Body of pancreas (tissue), 4 donors: ENCODE measurements around the gene DYSF. TPM values are rescaled to one million over a fixed set of nuclear protein-coding genes. Genes with fewer than 3 reads are reported as not detected.

Source experiments
- ATAC-seq: fragments of 150-250 bp; one replicate; pipeline ENCODE4 v1.9.1; 2016
- DNase-seq, 4 donors: peaks; one replicate each; pipeline ENCODE4 v3.0.0-alpha.2; 2019
- H3K27ac ChIP-seq, 4 donors: fragments of 200-600 bp; sonication (generic); 1 replicate in 3 of 4; 2 replicates in 1 of 4; pipeline versions ENCODE4 v1.5.1 to v1.6.1; 2016 to 2019; ENCODE audit warnings: mild to moderate bottlenecking in 1 of 4, mixed read lengths in 1 of 4, moderate library complexity in 1 of 4
- H3K27me3 ChIP-seq, 2 donors: fragments of 200-600 bp; sonication (generic); one replicate each; pipeline ENCODE4 v1.6.0; 2016; ENCODE audit warnings: mild to moderate bottlenecking in 1 of 2
- H3K36me3 ChIP-seq, 2 donors: fragments of 200-600 bp; sonication (generic); replicated peaks in 1 of 2; 2 replicates each; pipeline ENCODE4 v1.5.1; 2016; ENCODE audit warnings: low read depth in 2 of 2; ENCODE audit not compliant: insufficient read depth in 1 of 2
- H3K4me1 ChIP-seq: fragments of 200-600 bp; sonication (generic); one replicate; pipeline ENCODE4 v1.6.0; 2016
- H3K4me3 ChIP-seq, 2 donors: fragments of 200-600 bp; sonication (generic); 1 replicate in 1 of 2; 2 replicates in 1 of 2; pipeline ENCODE4 v1.5.1; 2016 to 2019
- H3K9me3 ChIP-seq, 3 donors: fragments of 200-600 bp; sonication (generic); 1 replicate in 2 of 3; 2 replicates in 1 of 3; pipeline ENCODE4 v1.5.1; 2016
- POLR2A ChIP-seq, 3 donors: fragments of 450-650 bp; IDR thresholded peaks; one replicate each; pipeline ENCODE4 v1.6.1; 2016; ENCODE audit warnings: antibody characterized with exemption in 3 of 3, mild to moderate bottlenecking in 2 of 3
- WGBS, 2 donors: methylation state at CpG; one replicate each; pipeline ENCODE4 v1.1.5; 2017; 5-methylcytosine and 5-hydroxymethylcytosine counted together
- intact Hi-C: fragments of 100-400 bp; cut with DNase I; formaldehyde crosslinking; loops from one replicate; pipeline ENCODE4 v1.15.1; 2023
- total RNA-seq, 2 donors: library from RNA; depleted of rRNA; stranded (reverse); fragments of >200 nt; gene quantifications; one replicate each; pipeline ENCODE4 v1.1.0, GENCODE V29; 2016
- TF ChIP-seq, protein P1 (sequence below), 7 experiments: fragments of 450-650 bp in 4 of 7; fragments of 200-600 bp in 3 of 7; sonication (generic) in 3 of 7; IDR thresholded peaks; one replicate each; pipeline ENCODE4 v1.5.1; 2016 to 2019; ENCODE audit warnings: antibody characterized with exemption in 7 of 7

DYSF gene
- total RNA-seq, 2 donors from 2014 or later, result 3.1 to 10.9 TPM

DNA sequence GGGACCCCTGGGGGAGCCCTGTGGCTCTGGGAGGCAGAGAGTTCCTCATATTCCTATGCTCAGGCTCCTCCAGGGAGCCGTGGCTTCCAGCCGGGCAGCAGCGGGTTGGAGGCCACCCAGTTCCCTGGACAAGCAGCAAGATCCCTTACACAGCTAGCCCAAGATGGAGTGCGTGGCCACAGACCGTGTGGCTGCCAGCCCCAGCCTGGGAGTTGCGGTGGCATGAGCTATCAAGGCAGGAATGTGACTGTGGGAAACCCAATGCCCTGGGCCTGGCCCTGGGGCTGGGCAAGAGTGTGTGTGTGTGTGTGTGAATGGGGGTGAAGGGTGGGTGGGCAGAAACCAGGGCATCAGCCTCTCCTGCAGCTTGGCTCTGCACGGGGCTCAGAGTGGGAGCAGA, 130.5 kb downstream of the DYSF start:
- whole genome bisulfite sequencing, 2 donors, result 70 to 89% methylated on average over 6 to 7 of the region's 7 CpGs
- no peaks in the 10 kb centered on the region for H3K27me3 ChIP-seq
- no peak overlapping the region for H3K27ac ChIP-seq
- no peaks in the 10 kb centered on the region for H3K36me3 ChIP-seq
- DNase-seq (no peak), ATAC-seq (no peak)
- no peaks in the 10 kb centered on the region for H3K9me3 ChIP-seq
- intact Hi-C loops, result no loop called here
- H3K4me3 ChIP-seq, result no peak overlapping the region
- H3K4me1 ChIP-seq, result no peaks in the 10 kb centered on the region
- TF ChIP-seq POLR2A (IDR thresholded peaks at IDR 0.05), result no peak
- TF ChIP-seq, protein P1, sequence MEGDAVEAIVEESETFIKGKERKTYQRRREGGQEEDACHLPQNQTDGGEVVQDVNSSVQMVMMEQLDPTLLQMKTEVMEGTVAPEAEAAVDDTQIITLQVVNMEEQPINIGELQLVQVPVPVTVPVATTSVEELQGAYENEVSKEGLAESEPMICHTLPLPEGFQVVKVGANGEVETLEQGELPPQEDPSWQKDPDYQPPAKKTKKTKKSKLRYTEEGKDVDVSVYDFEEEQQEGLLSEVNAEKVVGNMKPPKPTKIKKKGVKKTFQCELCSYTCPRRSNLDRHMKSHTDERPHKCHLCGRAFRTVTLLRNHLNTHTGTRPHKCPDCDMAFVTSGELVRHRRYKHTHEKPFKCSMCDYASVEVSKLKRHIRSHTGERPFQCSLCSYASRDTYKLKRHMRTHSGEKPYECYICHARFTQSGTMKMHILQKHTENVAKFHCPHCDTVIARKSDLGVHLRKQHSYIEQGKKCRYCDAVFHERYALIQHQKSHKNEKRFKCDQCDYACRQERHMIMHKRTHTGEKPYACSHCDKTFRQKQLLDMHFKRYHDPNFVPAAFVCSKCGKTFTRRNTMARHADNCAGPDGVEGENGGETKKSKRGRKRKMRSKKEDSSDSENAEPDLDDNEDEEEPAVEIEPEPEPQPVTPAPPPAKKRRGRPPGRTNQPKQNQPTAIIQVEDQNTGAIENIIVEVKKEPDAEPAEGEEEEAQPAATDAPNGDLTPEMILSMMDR (IDR thresholded peaks at IDR 0.05), result no peak

DNA sequence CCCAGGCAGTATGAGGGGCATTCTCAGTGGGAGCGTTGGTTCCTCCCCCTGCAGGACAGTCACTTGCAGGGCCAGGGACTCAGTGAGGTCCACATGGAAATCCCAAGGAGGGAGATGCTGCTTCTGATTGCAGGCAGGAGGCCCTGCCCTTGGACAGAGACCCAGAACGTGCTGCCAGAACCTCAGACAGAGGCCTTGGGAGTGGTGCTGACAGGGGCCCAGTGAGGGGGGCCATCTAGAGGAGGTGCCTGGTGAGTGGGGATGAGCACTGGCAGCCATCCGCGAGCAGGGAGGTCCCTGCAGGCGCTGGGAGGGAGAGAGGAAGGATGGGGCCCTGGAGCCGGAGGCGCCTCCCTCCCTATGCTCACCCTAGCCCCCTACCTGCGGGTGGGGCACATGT, 133.1 kb downstream of the DYSF start:
- no peaks in the 10 kb centered on the region for H3K36me3 ChIP-seq
- DNase-seq (no peak), ATAC-seq (no peak)
- intact Hi-C loops, result no loop called here
- H3K27me3 ChIP-seq, result no peaks in the 10 kb centered on the region
- H3K4me1 ChIP-seq, result no peaks in the 10 kb centered on the region
- 71 to 81% methylated on average over 4 to 8 of the region's 8 CpGs for WGBS, 2 donors
- H3K4me3 ChIP-seq, result no peak overlapping the region
- H3K9me3 ChIP-seq, result no peaks in the 10 kb centered on the region
- TF ChIP-seq POLR2A (IDR thresholded peaks at IDR 0.05), result no peak
- TF ChIP-seq, protein P1 (IDR thresholded peaks at IDR 0.05), result no peak
- H3K27ac ChIP-seq, result no peak overlapping the region

DNA sequence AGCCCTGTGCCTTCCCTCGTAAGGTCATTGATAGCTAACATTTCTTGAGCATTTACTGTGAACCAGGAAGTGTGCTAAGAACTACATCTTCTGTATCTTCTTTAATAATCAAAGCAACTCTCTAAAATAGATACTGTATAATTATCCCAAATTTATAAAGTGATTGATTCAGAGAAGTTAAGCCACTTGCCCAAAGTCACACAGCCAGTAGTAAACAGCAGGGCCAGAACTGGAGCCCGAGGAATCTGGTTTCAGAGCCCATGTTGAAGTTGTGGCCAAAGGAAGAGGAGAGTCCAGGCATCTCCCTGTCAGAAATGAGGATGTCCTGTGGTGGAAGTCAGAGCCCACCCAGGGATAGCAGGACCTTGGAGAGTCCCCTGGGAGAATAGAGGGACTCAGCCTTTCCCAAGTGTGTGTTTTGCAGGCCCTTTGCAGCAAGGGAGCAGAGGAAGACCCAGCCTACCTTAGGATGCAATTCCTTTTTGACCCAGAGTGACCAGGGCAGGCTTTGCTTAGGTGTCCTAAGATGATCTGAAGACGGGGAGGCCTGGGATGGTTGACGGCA, 134.2 kb downstream of the DYSF start:
- no peak overlapping the region for H3K27ac ChIP-seq
- no peaks in the 10 kb centered on the region for H3K4me1 ChIP-seq
- no peaks in the 10 kb centered on the region for H3K9me3 ChIP-seq
- TF ChIP-seq, protein P1 (IDR thresholded peaks at IDR 0.05), result no peak
- no peak for TF ChIP-seq POLR2A (IDR thresholded peaks at IDR 0.05)
- H3K4me3 ChIP-seq, result no peak overlapping the region
- no peaks in the 10 kb centered on the region for H3K27me3 ChIP-seq
- DNase-seq (no peak), ATAC-seq (no peak)
- 87 to 93% methylated on average over 4 of the region's 4 CpGs for WGBS, 2 donors
- intact Hi-C loops, result no loop called here
- no peaks in the 10 kb centered on the region for H3K36me3 ChIP-seq

DNA sequence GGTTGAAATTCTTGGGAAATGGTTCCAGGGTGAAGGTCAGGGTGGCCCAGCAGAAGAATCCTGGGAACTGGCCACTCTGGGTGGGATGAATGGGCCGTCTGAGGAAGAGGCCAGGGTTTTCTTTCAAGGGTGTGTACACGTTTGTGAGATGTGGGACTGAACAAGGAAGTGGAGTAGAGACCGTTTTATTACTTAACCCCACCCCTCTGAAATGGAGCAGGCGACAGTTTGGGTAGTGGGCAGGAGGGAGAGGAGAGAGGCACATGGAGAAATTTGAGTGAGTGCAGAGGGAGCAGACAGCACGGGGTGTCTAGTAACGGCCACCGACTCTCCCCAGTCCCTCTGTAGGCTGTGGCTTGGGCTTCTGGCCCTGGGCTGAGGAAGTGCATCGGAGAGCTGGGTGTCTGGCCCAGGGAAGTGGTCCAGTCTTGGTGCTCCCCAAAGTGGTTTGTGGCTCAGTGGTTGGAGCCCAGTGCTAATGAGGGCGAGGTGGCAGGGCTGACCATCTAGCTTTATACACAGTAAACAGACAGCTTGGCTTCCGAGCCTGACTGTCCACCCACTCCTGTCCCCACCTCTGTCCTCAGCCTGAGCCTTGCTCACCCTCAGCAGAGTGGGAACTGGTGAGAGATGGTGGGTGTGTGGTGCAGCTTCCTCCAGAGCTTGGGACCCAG, 135.3 kb downstream of the DYSF start:
- ATAC-seq (no peak), DNase-seq (no peak)
- H3K4me1 ChIP-seq, result no peaks in the 10 kb centered on the region
- H3K4me3 ChIP-seq, result no peak overlapping the region
- WGBS, 2 donors, result 58 to 68% methylated on average over 8 to 10 of the region's 10 CpGs
- H3K9me3 ChIP-seq, result no peaks in the 10 kb centered on the region
- H3K27me3 ChIP-seq, result no peaks in the 10 kb centered on the region
- H3K36me3 ChIP-seq, result no peaks in the 10 kb centered on the region
- H3K27ac ChIP-seq, result no peak overlapping the region
- TF ChIP-seq, protein P1 (IDR thresholded peaks at IDR 0.05), result no peak
- intact Hi-C loops, result no loop called here

DNA sequence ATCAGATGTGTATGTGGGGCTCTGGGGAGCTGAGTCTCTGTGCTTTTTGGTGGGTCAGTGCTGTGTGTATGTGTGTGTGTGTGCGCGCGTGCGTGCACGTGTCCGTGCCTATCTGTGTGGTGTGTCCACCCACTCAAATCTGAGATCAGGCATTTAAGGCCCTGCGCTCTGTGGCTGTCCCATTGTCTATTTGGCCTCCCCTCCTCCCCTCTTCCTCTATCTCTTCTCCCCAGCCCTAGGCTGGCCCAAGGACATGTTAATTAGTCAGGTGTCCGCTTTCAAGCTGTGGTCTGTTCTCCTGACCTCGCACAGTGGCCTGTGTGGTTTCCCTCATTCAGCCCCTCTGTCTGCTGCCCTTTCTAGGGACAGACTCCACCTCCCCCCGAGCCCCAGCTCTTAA, 136.4 kb downstream of the DYSF start:
- Histone ChIP-seq H3K4me1 (no peaks in the 10 kb centered on the region), H3K4me3 (no peak overlapping the region), H3K9me3 (no peaks in the 10 kb centered on the region), H3K27ac (no peak overlapping the region), H3K27me3 (no peaks in the 10 kb centered on the region), H3K36me3 (no peaks in the 10 kb centered on the region)
- TF ChIP-seq, protein P1 (IDR thresholded peaks at IDR 0.05), result no peak
- no peak for TF ChIP-seq POLR2A (IDR thresholded peaks at IDR 0.05)
- WGBS, 2 donors, result 86% methylated on average over 5 to 10 of the region's 10 CpGs
- ATAC-seq (no peak), DNase-seq (no peak)
- intact Hi-C loops, result no loop called here
